ENCODE results near the gene ASPHD2.
A peak's percentile ranks its signal among the peaks of the same experiment; 100 is the strongest.

ASPHD2 gene

GRCh38 chr22:26391091-26391490, 38.0 kb upstream of the ASPHD2 start:
- DNase-seq (ENCODE audit: low read depth): no peak
- H3K4me3 ChIP-seq (replicated peaks; ENCODE audit: low read depth, low read length): no peak overlapping the region
- TF ChIP-seq CTCF (IDR thresholded peaks at IDR 0.05; ENCODE audit: low read length, missing control alignments): no peak

- TF ChIP-seq CTCF (IDR thresholded peaks at IDR 0.05; ENCODE audit: low read length, missing control alignments): no peak
- no peak for DNase-seq (ENCODE audit: low read depth)
- H3K4me3 ChIP-seq (replicated peaks; ENCODE audit: low read depth, low read length): no peak overlapping the region
These were observed 37.4 kb upstream of the ASPHD2 start for GRCh38 chr22:26391623-26392022.

GRCh38 chr22:26393929-26394328, 35.1 kb upstream of the ASPHD2 start:
- H3K4me3 ChIP-seq (replicated peaks; ENCODE audit: low read depth, low read length): no peak overlapping the region
- no peak for DNase-seq (ENCODE audit: low read depth)
- peak; percentile 10 for TF ChIP-seq CTCF (IDR thresholded peaks at IDR 0.05; ENCODE audit: low read length, missing control alignments)

- no peak for DNase-seq (ENCODE audit: low read depth)
- no peak overlapping the region for H3K4me3 ChIP-seq (replicated peaks; ENCODE audit: low read depth, low read length)
- no peak for TF ChIP-seq CTCF (IDR thresholded peaks at IDR 0.05; ENCODE audit: low read length, missing control alignments)
These were observed 34.3 kb upstream of the ASPHD2 start for GRCh38 chr22:26394777-26395176.

- TF ChIP-seq CTCF (IDR thresholded peaks at IDR 0.05; ENCODE audit: low read length, missing control alignments): no peak
- H3K4me3 ChIP-seq (replicated peaks; ENCODE audit: low read depth, low read length): no peak overlapping the region
- no peak for DNase-seq (ENCODE audit: low read depth)
These were observed 33.1 kb upstream of the ASPHD2 start for GRCh38 chr22:26395926-26396325.

- peak; percentile 86 for DNase-seq (ENCODE audit: low read depth)
- no peak overlapping the region for H3K4me3 ChIP-seq (replicated peaks; ENCODE audit: low read depth, low read length)
- peak; percentile 81 for TF ChIP-seq CTCF (IDR thresholded peaks at IDR 0.05; ENCODE audit: low read length, missing control alignments)
These were observed 30.3 kb upstream of the ASPHD2 start for GRCh38 chr22:26398741-26399153.

GRCh38 chr22:26399289-26399688, 29.8 kb upstream of the ASPHD2 start:
- H3K4me3 ChIP-seq (replicated peaks; ENCODE audit: low read depth, low read length): no peak overlapping the region
- no peak for TF ChIP-seq CTCF (IDR thresholded peaks at IDR 0.05; ENCODE audit: low read length, missing control alignments)
- DNase-seq (ENCODE audit: low read depth): peak; percentile 23
